ENCODE data around the gene MARVELD1. TPM values are rescaled to one million over a fixed set of nuclear protein-coding genes. Genes with fewer than 3 reads are reported as not detected.
A peak's percentile ranks its signal among the peaks of the same experiment; 100 is the strongest.

Gene MARVELD1
- total and polyA plus RNA-seq, 2 of the 13 experiments (the other 11 are each of a cell fraction or from before 2014, with no cell fraction given), result not detected

DNA sequence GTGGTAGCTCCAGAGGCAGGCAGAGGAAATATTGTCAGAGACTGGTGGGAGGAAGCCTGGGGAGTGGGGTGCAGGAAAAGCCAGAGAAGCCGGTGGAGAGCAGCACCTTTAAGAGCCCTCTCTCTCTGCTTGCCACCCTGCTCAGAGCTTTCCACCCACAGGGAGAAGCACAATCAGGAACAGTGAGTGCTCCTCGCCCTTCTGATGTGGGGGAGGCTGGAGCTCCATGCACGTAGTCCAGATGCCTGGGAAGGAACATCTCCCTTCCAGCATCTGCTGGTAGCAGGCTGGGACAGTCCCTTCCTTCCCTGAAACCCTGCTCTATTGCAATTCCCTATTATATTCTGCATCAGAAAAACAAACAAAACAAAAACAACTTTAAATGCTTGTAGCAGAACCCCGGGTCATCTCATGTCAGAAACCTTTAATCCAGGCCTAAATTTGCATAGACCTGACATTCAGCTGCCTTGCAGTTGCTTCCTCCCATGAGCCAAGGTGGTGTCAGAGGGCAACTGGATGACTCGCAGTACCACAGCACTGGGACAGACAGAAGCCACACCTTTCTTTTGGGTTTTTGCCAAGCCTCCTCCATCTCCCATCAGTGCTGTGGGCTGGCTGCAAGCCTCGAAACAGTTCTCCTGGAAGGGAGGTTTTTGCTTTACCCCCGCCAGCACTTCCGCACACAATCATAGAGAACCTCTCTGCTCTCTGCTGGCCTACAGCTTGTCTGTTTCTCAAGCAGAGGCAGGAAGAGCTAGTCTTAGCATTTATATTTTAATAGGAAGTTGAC is 39.6 kb upstream of the MARVELD1 start:
- BruUV-seq (replicated peaks), result no TSS peak
- no peaks in the 10 kb centered on the region for H3K9me3 ChIP-seq (ENCODE audit: low read length)
- in situ Hi-C loops (cut with HindIII; ENCODE audit: extremely low pct_ligation_motif_present, low pct_unique_long_range_greater_than_20kb) (no loop called here), intact Hi-C loops (cut with micrococcal nuclease; ENCODE audit: unreplicated experiment) (no loop called here)
- no peak for FAIRE-seq
- 99% methylated on average over 8 of the region's 8 CpGs for WGBS (ENCODE audit: low lambda C conversion rate)
- POLR2A ChIA-PET, result interaction anchor here (5.9 kb wide), 1 partner anchor 13 kb away, joined by 29 read pairs; the partner anchor contains the start of gene AVPI1
- CTCF ChIA-PET (ENCODE audit: low intra/inter-chr PET ratio, low total read pairs), result no interaction called here
- H3K79me2 ChIP-seq (ENCODE audit: insufficient read depth, low read length), result no peaks in the 10 kb centered on the region
- H4K20me1 ChIP-seq (ENCODE audit: insufficient read depth, low read length), result peaks cover 4% of the 10 kb centered on the region; the same call in 1 of the 2 replicates
- no peak overlapping the region for H2AFZ ChIP-seq (ENCODE audit: low read length)
- ATAC-seq, result no peak
- DNase-seq (ENCODE audit: low spot score), result no peak
- H3K4me1 ChIP-seq (ENCODE audit: insufficient read depth, low read length), result no peaks in the 10 kb centered on the region
- TF ChIP-seq CREB1 (IDR thresholded peaks at IDR 0.05) (no peak), CREB1 (CRISPR knock-in tag; IDR thresholded peaks at IDR 0.05) (no peak), POLR2A (IDR thresholded peaks at IDR 0.05; ENCODE audit: insufficient read depth in 1 of 2, low read depth in 2 of 2, low read length in 2 of 2) (peak in 1 of 2 experiments; percentile 19; a peak in 1 of 4 replicates), ZNF567 (CRISPR knock-in tag; IDR thresholded peaks at IDR 0.05; ENCODE audit: borderline replicate concordance) (no peak), FOSL2 (CRISPR knock-in tag; IDR thresholded peaks at IDR 0.05) (peak; percentile 30; the same call in 1 of the 2 replicates), ZNF577 (CRISPR knock-in tag; IDR thresholded peaks at IDR 0.05; ENCODE audit: borderline replicate concordance, low read depth) (no peak), POLR2AphosphoS5 (IDR thresholded peaks at IDR 0.05; ENCODE audit: low read depth, low read length) (0 out of 2 replicates have a peak, but pooled peaks have one; percentile 7), ZNF446 (CRISPR knock-in tag; IDR thresholded peaks at IDR 0.05) (no peak), ZNF598 (CRISPR knock-in tag; IDR thresholded peaks at IDR 0.05; ENCODE audit: borderline replicate concordance) (no peak)
- no peak overlapping the region for H3K27ac ChIP-seq (ENCODE audit: extremely low read length, insufficient read depth, low read length)
- no peak overlapping the region for H3K4me3 ChIP-seq (replicated peaks in 1 of 3; ENCODE audit: insufficient read depth in 1 of 3, low read depth in 2 of 3, low read length in 3 of 3)
- peaks cover 18 to 65% of the 10 kb centered on the region in 2 experiments for H3K36me3 ChIP-seq (replicated peaks in 1 of 2; ENCODE audit: control insufficient read depth in 1 of 2, insufficient read depth in 2 of 2, low read length in 2 of 2)
- H3K9ac ChIP-seq (ENCODE audit: insufficient read depth, low read depth, low read length), result no peak overlapping the region
- H3K4me2 ChIP-seq (ENCODE audit: low read depth, low read length), result no peak overlapping the region
- H3K27me3 ChIP-seq (ENCODE audit: control insufficient read depth in 1 of 2, insufficient read depth in 2 of 2, low read length in 2 of 2), result no peaks in the 10 kb centered on the region

Measured in HepG2 (cell line).